Astrocyte of the spinal cord (primary cell): ENCODE measurements around the gene DYNLT2.

Source experiments
- DNase-seq: peaks from one replicate; pipeline ENCODE4 v3.0.0; 2011; ENCODE audit warnings: low read depth, low spot score
- H3K4me3 ChIP-seq: 2 replicates; pipeline ENCODE4 v1.5.1; 2011; ENCODE audit warnings: low read depth, mild to moderate bottlenecking, low read length, moderate library complexity
- in situ Hi-C: cut with HindIII; loops from 2 replicates; pipeline ENCODE4 v1.10.0; 2017; ENCODE audit warnings: low sequenced_read_pairs
- TF ChIP-seq, protein P1 (sequence below): IDR thresholded peaks from 2 replicates; pipeline ENCODE4 v1.5.1; 2012; ENCODE audit warnings: low read depth, mild to moderate bottlenecking, low read length, inconsistent platforms

The DYNLT2 gene

DNA sequence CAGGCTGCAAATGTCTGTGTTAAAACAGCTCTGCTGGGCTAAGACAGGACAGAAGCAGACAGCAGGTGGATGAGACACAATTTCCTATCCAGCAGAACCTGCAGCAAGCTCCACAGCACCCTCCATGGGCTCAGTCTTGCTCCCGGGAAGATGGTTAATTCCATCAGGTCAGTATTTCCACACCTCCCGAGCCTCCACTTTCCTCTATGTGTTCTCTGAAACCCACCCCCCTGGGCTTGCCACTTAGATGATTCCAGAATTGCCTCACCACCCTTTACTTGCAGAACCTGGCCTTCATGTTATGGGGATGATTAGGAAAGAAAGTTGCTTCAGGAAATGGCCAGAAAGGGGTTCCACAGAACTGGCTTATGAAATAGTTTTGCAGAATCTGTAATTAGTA lies 43.8 kb upstream of the DYNLT2 start:
- DNase-seq: no peak
- TF ChIP-seq, protein P1, sequence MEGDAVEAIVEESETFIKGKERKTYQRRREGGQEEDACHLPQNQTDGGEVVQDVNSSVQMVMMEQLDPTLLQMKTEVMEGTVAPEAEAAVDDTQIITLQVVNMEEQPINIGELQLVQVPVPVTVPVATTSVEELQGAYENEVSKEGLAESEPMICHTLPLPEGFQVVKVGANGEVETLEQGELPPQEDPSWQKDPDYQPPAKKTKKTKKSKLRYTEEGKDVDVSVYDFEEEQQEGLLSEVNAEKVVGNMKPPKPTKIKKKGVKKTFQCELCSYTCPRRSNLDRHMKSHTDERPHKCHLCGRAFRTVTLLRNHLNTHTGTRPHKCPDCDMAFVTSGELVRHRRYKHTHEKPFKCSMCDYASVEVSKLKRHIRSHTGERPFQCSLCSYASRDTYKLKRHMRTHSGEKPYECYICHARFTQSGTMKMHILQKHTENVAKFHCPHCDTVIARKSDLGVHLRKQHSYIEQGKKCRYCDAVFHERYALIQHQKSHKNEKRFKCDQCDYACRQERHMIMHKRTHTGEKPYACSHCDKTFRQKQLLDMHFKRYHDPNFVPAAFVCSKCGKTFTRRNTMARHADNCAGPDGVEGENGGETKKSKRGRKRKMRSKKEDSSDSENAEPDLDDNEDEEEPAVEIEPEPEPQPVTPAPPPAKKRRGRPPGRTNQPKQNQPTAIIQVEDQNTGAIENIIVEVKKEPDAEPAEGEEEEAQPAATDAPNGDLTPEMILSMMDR: no peak
- in situ Hi-C loops: no loop called here
- H3K4me3 ChIP-seq: no peak overlapping the region

DNA sequence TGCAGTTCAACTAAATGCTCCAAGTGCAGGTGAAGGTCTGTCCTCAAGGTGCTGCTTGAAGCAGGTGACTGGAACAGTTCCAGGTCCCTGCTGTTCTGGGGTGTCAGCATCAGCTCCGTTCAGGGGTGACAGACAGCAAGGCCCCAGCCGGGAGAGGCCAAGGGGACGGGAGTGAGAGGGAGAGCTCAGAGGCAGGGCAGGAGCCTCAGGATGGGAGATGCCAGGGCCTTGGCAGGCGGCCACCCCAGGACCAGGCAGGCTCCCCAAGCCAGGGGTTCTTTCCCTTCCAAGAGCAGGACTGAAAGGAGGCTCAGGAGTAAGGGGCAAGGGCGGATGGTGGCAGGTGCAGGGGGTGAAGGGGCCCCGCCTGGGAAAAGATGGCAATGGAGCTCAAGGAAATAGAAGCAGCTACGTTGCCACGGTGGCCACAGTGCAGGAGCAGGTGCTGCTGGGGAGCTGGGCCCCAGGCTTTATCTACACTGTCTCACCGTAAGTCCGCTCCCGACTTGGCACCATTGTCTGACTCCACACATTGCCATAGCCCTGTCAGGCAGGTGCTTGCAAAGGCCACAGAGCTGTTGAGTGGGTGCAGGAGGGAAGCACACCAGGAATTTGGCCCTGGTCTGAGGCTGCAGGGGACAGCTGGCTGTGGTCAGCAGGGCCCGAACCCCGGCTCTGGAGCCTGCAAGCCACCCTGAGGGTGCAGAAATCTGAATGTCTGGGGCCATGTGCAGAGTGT lies 43.1 kb upstream of the DYNLT2 start:
- TF ChIP-seq, protein P1: no peak
- no peak overlapping the region for H3K4me3 ChIP-seq
- DNase-seq: no peak
- in situ Hi-C loops: no loop called here

DNA sequence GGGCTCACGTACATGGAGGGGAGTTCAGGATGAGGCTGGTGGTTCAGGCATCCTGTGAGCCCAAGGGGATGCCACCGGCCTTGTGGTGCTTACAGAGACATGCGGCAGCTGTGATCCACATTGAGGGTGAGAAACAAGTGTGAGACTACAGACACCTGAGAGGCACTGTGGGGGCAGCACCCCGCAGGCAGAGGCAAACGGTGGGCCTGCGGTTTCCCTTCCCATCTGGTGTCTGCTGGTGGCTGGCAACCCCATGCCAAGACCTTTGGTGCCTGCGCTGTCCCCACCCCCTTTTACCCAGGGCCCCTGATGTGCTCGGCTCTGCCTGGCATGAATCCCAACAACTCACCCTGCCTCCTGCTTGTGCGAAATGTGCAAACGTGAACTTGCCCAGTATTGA lies 42.0 kb upstream of the DYNLT2 start:
- in situ Hi-C loops: no loop called here
- TF ChIP-seq, protein P1: no peak
- H3K4me3 ChIP-seq: no peak overlapping the region
- no peak for DNase-seq

DNA sequence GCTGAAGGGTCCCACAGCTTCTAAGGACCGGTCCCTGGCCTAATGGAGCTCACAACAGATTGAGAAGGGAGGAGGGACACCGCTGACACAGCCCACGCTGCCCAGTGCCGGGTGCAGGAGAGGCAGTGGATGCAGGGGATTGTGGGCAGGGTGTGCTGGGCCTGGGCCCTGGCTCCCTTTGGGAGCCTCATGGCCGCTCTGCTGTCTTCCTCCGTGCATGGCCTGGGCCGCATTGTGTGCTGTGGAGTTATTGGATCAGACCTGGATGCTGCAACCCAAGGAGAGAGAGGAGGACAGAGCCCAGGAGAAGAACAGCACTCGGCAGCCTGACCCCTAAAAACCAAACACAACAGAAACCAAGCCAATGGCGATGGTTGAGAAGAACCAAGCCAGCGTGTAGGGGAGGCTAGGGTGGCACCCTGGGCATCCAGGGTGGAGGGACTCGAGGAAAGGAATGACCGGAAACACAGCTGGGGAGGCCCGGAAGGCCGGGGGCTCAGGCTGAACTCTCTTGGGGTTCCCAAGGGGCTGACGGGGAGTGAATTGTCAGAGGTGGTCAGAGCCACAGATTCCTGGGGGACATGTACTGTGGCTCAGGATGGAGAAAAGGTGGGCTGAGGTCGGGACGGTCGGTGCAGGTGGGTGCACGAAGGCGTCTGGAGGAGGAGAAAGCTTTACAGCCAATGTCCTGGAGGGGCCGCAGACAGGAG lies 41.1 kb upstream of the DYNLT2 start:
- H3K4me3 ChIP-seq: no peak overlapping the region
- in situ Hi-C loops: no loop called here
- DNase-seq: no peak

DNA sequence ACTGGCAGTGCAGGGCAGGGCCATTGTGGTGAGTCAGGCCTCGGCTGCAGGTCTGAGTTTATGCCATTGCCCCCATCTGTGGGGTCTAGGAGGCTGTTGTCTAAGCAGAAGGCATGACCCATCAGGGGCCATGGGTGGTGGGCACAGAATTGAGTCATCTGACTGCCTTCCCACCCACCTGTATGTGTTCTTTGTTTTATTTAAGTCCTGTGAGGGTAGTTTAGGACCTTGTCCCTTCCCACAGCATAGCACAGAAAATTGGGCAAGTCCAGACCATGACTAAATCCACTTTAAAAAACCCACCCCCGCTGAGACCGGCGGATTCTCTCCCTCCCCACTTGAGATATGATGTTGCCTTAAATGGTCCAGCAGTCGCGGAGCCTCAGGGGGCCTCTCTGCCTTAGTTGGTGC lies 40.4 kb upstream of the DYNLT2 start:
- no peak overlapping the region for H3K4me3 ChIP-seq
- TF ChIP-seq, protein P1: no peak
- peak; percentile 18 for DNase-seq
- in situ Hi-C loops: no loop called here

More for the DNA sequence above, 41.1 kb upstream of the DYNLT2 start:
- TF ChIP-seq, protein P1: no peak

DNA sequence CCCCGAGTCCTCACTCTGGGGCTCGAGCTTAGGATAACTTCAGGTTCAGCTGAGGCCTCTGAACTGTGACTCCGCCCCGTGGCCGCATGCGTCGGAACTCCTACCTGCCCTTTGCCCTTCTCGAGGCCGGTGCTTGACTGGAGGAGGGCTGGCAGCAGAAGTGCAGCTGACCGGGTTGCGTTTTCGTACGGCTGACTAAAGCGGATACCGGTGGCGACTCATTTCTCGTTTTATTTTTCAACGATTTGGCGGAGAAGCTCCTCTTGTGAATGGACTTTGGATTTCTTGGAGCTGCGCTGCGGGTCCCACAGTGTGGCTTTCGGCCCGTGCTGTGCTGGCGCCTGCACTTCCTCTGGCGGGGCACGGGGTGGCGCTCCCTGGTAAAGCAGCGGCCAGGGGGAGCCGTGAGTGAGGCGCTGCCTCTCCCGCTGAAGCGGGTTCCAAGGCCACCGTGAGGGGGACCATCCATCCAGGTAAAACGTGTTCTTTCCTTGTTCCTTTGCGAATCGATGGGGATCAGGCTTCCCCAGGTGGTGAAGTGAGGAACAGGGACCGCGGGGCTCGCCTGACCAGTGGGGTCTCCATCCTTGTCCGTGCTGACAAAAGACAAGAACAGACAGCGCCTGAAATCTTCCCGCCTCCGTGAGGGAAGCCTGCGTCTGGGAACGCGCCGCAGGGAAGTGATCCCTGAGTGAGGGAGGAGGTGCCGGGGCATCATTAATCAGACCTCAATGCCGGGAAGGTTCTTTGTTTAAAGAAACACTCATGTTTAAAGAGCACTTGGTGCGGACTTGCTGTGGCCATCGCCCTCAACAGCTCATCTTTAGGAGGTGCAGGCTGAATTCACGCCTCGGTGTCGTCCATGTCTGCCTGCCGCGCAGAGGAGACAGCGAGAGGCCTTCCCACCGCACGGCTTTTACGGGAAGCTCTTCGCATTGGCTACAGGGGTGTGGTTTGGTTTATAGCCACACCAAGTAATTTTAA lies 38.9 kb upstream of the DYNLT2 start:
- TF ChIP-seq, protein P1: peak; percentile 100

More for the DNA sequence above, 38.9 kb upstream of the DYNLT2 start:
- peak overlapping the region; percentile 50 for H3K4me3 ChIP-seq
- in situ Hi-C loops: no loop called here
- peak; percentile 77 for DNase-seq
